DOHH2 (cell line): ENCODE data around the gene IRX3.

ENCODE experiments used
- H3F3A ChIP-seq: fragments of 200-600 bp; sonication (generic), shearing (Covaris generic); 2 replicates; pipeline ENCODE4 v1.6.0; 2016; ENCODE audit warnings: antibody characterized with exemption, mild to moderate bottlenecking; ENCODE audit not compliant: control insufficient read depth, insufficient read depth
- H3K27ac ChIP-seq: fragments of 200-600 bp; sonication (generic); 2 replicates; pipeline ENCODE4 v1.5.1; 2014; ENCODE audit warnings: low read depth, mild to moderate bottlenecking, low read length, moderate library complexity
- H3K27me3 ChIP-seq: fragments of 200-600 bp; sonication (generic); 2 replicates; pipeline ENCODE4 v1.6.1; 2014; ENCODE audit warnings: mild to moderate bottlenecking, low read length, mixed read lengths; ENCODE audit not compliant: control insufficient read depth
- H3K36me3 ChIP-seq: fragments of 200-600 bp; sonication (generic); 2 replicates; pipeline ENCODE4 v1.6.1; 2014; ENCODE audit warnings: mild to moderate bottlenecking, low read length, moderate library complexity, mixed read lengths; ENCODE audit not compliant: control insufficient read depth
- H3K4me1 ChIP-seq: fragments of 200-600 bp; sonication (generic); 2 replicates; pipeline ENCODE4 v1.6.1; 2014; ENCODE audit warnings: mild to moderate bottlenecking, low read length, mixed read lengths; ENCODE audit not compliant: control insufficient read depth
- H3K4me2 ChIP-seq: fragments of 200-600 bp; sonication (generic); 2 replicates; pipeline ENCODE4 v1.6.0; 2014; ENCODE audit warnings: mild to moderate bottlenecking, low read length, moderate library complexity
- H3K4me3 ChIP-seq: fragments of 200-600 bp; sonication (generic); 2 replicates; pipeline ENCODE4 v1.5.1; 2014; ENCODE audit warnings: mild to moderate bottlenecking, low read length, mixed read lengths
- H3K79me2 ChIP-seq: fragments of 200-600 bp; sonication (generic); 2 replicates; pipeline ENCODE4 v1.6.1; 2014; ENCODE audit warnings: mild to moderate bottlenecking, low read length, mixed read lengths; ENCODE audit not compliant: control insufficient read depth
- H3K9me2 ChIP-seq: fragments of 200-600 bp; sonication (generic); replicated peaks from 2 replicates; pipeline ENCODE4 v1.6.1; 2014; ENCODE audit warnings: mild to moderate bottlenecking, low read length, mixed read lengths; ENCODE audit not compliant: control insufficient read depth
- H3K9me3 ChIP-seq: fragments of 200-600 bp; sonication (generic); 2 replicates; pipeline ENCODE4 v1.6.1; 2014; ENCODE audit warnings: antibody characterized with exemption, low read length, mixed read lengths; ENCODE audit not compliant: control insufficient read depth, insufficient read depth
- H4K20me1 ChIP-seq: fragments of 200-600 bp; sonication (generic); 2 replicates; pipeline ENCODE4 v1.6.0; 2014; ENCODE audit warnings: low read depth, mild to moderate bottlenecking, antibody characterized with exemption, low read length, moderate library complexity; ENCODE audit not compliant: control insufficient read depth, insufficient read depth
- EZH2phosphoT487 ChIP-seq: fragments of 200-600 bp; sonication (generic); IDR thresholded peaks from 2 replicates; pipeline ENCODE4 v1.6.1; 2017; ENCODE audit warnings: borderline replicate concordance, mild to moderate bottlenecking, antibody characterized with exemption, low read length, moderate library complexity, mixed read lengths
- TF ChIP-seq, protein P1 (sequence below): fragments of 200-600 bp; sonication (generic); IDR thresholded peaks from one replicate; pipeline ENCODE4 v1.5.1; 2014; ENCODE audit warnings: antibody characterized with exemption, mild to moderate bottlenecking, low read depth, low read length; ENCODE audit not compliant: poor library complexity, severe bottlenecking

IRX3 gene

DNA sequence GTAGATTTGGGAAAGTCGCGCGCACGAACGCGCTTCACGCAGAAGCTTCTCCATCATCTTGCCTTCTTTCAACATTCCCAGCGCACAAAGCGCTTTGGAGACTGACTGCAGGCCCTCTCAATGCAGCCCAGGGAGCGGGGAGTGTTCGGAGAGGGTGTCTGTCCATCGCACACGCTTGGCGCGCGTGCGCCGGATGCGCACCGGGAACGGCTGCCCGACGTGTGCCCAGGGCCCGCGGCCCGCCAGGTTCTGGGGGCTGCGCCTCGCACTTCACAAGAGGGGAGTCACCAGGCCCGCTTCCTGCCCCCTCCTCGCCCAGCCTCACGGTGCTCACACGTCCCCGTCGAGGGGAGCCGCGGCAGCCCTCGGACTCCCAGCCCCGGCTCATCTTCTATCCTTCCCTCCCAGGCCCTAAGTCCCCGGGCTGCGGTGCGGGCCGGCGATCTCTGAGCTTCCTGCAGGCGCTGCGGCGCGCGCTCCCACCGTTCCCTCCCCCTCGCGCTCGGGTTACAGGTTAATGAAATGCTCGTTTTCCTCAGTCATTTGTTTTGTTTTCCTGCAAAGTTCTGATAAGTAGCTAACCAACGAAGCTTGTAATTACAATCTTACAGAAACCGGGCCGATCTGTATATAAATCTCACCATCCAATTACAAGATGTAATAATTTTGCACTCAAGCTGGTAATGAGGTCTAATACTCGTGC, 2.8 kb upstream of the IRX3 start:
- H3K4me1 ChIP-seq = no peaks in the 10 kb centered on the region
- H3K4me2 ChIP-seq = no peak overlapping the region
- H4K20me1 ChIP-seq = no peaks in the 10 kb centered on the region
- H3K27me3 ChIP-seq = no peaks in the 10 kb centered on the region
- peaks cover 8% of the 10 kb centered on the region; the same call in 1 of the 2 replicates for H3K9me3 ChIP-seq
- no peaks in the 10 kb centered on the region for H3K9me2 ChIP-seq
- H3K27ac ChIP-seq = no peak overlapping the region
- no peaks in the 10 kb centered on the region for H3K36me3 ChIP-seq
- H3K4me3 ChIP-seq = no peak overlapping the region
- TF ChIP-seq EZH2phosphoT487 = no peak
- TF ChIP-seq, protein P1, sequence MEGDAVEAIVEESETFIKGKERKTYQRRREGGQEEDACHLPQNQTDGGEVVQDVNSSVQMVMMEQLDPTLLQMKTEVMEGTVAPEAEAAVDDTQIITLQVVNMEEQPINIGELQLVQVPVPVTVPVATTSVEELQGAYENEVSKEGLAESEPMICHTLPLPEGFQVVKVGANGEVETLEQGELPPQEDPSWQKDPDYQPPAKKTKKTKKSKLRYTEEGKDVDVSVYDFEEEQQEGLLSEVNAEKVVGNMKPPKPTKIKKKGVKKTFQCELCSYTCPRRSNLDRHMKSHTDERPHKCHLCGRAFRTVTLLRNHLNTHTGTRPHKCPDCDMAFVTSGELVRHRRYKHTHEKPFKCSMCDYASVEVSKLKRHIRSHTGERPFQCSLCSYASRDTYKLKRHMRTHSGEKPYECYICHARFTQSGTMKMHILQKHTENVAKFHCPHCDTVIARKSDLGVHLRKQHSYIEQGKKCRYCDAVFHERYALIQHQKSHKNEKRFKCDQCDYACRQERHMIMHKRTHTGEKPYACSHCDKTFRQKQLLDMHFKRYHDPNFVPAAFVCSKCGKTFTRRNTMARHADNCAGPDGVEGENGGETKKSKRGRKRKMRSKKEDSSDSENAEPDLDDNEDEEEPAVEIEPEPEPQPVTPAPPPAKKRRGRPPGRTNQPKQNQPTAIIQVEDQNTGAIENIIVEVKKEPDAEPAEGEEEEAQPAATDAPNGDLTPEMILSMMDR = no peak
- H3F3A ChIP-seq = no peaks in the 10 kb centered on the region
- no peaks in the 10 kb centered on the region for H3K79me2 ChIP-seq

- H3K4me1 ChIP-seq = no peaks in the 10 kb centered on the region
- no peak overlapping the region for H3K4me3 ChIP-seq
- no peak overlapping the region for H3K27ac ChIP-seq
- no peaks in the 10 kb centered on the region for H3K36me3 ChIP-seq
- H3K79me2 ChIP-seq = no peaks in the 10 kb centered on the region
- no peaks in the 10 kb centered on the region for H3K27me3 ChIP-seq
- TF ChIP-seq, protein P1 = no peak
- TF ChIP-seq EZH2phosphoT487 = no peak
- H3K4me2 ChIP-seq = no peak overlapping the region
- no peaks in the 10 kb centered on the region for H3F3A ChIP-seq
- peaks cover 10% of the 10 kb centered on the region; the same call in 1 of the 2 replicates for H3K9me3 ChIP-seq
- H4K20me1 ChIP-seq = no peaks in the 10 kb centered on the region
- H3K9me2 ChIP-seq = no peaks in the 10 kb centered on the region
Observed at GRCh38 chr16:54288835-54289241, 2.3 kb upstream of the IRX3 start.

DNA sequence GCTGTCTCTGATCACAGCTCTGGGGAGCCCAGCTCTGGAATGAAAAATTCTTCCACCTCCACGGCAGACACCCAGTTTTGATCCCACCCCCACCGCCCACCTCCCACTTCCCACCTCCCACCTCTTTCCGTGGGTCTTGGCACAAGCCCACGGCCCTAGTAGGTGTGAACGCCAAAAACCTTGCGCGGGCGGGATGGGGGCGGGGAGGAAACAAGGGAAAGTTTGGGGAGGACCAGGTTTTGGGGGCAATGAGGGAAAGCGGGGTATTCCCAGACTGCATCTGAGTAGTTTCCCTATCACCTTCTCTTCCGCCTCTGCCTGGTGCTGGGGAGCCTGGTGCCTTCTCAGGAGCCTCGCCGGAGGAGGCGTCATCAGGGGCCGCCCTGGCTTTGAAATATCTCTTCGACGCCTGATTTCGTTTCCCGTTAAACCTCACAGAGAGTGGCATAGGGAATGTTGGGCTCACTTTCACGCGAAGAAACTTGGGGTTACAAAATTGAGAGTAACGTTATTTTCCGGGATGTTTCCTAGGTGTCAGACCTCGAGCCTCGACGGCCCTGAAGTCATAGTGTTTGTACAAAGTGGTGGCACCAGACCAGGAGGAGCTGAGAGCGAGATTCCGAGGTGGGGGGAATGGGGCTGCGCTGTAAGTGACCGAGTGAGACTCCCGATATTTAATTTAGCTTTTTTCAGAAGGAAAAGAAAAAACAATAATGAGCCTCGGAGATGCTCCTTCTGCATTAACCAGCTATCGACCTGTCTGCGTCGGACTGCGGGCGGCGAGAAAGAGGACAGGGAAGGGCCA, 1.6 kb upstream of the IRX3 start:
- Histone ChIP-seq H4K20me1 (no peaks in the 10 kb centered on the region), H3K27me3 (no peaks in the 10 kb centered on the region), H3K4me2 (no peak overlapping the region), H3K9me2 (no peaks in the 10 kb centered on the region), H3K36me3 (no peaks in the 10 kb centered on the region), H3K4me1 (no peaks in the 10 kb centered on the region), H3K4me3 (no peak overlapping the region), H3K27ac (no peak overlapping the region), H3F3A (no peaks in the 10 kb centered on the region), H3K79me2 (no peaks in the 10 kb centered on the region), H3K9me3 (peaks cover 13% of the 10 kb centered on the region; the same call in 1 of the 2 replicates)
- TF ChIP-seq EZH2phosphoT487 = no peak
- TF ChIP-seq, protein P1 = no peak
